ENCODE data around the gene LRRC23.

The LRRC23 gene

DNA sequence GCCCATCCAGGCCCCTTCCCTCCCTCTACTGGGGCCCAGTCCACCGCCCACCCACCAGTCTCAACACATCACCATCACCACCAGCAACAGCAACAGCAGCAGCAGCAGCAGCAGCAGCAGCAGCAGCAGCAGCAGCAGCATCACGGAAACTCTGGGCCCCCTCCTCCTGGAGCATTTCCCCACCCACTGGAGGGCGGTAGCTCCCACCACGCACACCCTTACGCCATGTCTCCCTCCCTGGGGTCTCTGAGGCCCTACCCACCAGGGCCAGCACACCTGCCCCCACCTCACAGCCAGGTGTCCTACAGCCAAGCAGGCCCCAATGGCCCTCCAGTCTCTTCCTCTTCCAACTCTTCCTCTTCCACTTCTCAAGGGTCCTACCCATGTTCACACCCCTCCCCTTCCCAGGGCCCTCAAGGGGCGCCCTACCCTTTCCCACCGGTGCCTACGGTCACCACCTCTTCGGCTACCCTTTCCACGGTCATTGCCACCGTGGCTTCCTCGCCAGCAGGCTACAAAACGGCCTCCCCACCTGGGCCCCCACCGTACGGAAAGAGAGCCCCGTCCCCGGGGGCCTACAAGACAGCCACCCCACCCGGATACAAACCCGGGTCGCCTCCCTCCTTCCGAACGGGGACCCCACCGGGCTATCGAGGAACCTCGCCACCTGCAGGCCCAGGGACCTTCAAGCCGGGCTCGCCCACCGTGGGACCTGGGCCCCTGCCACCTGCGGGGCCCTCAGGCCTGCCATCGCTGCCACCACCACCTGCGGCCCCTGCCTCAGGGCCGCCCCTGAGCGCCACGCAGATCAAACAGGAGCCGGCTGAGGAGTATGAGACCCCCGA, 32.2 kb downstream of the LRRC23 start:
- TF ChIP-seq, protein P1, sequence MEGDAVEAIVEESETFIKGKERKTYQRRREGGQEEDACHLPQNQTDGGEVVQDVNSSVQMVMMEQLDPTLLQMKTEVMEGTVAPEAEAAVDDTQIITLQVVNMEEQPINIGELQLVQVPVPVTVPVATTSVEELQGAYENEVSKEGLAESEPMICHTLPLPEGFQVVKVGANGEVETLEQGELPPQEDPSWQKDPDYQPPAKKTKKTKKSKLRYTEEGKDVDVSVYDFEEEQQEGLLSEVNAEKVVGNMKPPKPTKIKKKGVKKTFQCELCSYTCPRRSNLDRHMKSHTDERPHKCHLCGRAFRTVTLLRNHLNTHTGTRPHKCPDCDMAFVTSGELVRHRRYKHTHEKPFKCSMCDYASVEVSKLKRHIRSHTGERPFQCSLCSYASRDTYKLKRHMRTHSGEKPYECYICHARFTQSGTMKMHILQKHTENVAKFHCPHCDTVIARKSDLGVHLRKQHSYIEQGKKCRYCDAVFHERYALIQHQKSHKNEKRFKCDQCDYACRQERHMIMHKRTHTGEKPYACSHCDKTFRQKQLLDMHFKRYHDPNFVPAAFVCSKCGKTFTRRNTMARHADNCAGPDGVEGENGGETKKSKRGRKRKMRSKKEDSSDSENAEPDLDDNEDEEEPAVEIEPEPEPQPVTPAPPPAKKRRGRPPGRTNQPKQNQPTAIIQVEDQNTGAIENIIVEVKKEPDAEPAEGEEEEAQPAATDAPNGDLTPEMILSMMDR (IDR thresholded peaks at IDR 0.05; ENCODE audit: low read depth, low read length, missing control alignments) = no peak
- Histone ChIP-seq H3K27me3 (replicated peaks) (no peaks in the 10 kb centered on the region), H3K27ac (no peak overlapping the region), H3K4me3 (ENCODE audit: low read depth, low read length) (peak overlapping the region; percentile 66), H3K36me3 (replicated peaks) (peaks cover 42% of the 10 kb centered on the region)
- no peak for DNase-seq
- in situ Hi-C loops (cut with HindIII; ENCODE audit: low pct_ligation_motif_present, low sequenced_read_pairs) = no loop called here

DNA sequence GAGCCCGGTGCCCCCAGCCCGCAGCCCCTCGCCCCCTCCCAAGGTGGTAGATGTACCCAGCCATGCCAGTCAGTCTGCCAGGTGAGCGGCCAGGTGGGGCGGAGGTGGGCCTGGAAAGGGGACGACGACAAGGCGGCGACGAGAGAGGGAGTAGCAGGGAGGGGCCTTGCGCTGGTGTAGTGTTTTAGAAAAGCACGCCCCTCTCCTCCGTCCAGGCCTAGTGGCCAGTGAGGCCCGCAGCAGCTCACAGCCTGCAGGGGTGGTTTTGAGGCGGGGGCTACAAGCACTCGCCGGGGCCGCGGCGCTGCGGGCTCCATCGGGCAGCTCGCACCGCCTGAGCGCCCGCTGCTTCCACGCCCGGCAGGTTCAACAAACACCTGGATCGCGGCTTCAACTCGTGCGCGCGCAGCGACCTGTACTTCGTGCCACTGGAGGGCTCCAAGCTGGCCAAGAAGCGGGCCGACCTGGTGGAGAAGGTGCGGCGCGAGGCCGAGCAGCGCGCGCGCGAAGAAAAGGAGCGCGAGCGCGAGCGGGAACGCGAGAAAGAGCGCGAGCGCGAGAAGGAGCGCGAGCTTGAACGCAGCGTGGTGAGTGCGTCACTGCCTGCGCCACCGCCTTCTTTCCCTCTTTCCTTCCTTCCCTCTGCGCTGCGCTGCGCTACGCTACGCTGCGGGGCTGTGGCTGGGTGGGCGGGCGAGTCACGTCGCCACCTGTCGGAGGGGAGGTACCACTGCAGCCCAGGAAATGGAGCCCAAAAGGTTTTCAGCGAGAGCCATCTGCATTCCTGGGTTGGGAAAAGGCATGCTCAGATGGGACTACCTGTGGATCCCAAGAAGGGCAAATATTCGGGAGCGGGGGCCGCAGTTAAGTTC, 33.1 kb downstream of the LRRC23 start:
- peaks cover 38% of the 10 kb centered on the region for H3K36me3 ChIP-seq (replicated peaks)
- DNase-seq = peak; percentile 84
- in situ Hi-C loops (cut with HindIII; ENCODE audit: low pct_ligation_motif_present, low sequenced_read_pairs) = no loop called here

DNA sequence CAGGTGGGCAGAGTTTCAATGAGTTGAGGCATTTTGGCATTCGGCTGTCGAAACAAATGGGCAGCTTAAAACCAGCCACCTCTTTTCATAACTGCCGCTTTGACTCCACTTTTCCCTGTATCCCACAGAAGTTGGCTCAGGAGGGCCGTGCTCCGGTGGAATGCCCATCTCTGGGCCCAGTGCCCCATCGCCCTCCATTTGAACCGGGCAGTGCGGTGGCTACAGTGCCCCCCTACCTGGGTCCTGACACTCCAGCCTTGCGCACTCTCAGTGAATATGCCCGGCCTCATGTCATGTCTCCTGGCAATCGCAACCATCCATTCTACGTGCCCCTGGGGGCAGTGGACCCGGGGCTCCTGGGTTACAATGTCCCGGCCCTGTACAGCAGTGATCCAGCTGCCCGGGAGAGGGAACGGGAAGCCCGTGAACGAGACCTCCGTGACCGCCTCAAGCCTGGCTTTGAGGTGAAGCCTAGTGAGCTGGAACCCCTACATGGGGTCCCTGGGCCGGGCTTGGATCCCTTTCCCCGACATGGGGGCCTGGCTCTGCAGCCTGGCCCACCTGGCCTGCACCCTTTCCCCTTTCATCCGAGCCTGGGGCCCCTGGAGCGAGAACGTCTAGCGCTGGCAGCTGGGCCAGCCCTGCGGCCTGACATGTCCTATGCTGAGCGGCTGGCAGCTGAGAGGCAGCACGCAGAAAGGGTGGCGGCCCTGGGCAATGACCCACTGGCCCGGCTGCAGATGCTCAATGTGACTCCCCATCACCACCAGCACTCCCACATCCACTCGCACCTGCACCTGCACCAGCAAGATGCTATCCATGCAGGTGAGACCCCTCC, 34.0 kb downstream of the LRRC23 start:
- no peak overlapping the region for H3K27ac ChIP-seq
- H3K36me3 ChIP-seq (replicated peaks) = peaks cover 37% of the 10 kb centered on the region
- H3K4me3 ChIP-seq (ENCODE audit: low read depth, low read length) = peak overlapping the region; percentile 26
- TF ChIP-seq, protein P1 (IDR thresholded peaks at IDR 0.05; ENCODE audit: low read depth, low read length, missing control alignments) = no peak
- H3K27me3 ChIP-seq (replicated peaks) = no peaks in the 10 kb centered on the region
- DNase-seq = no peak
- in situ Hi-C loops (cut with HindIII; ENCODE audit: low pct_ligation_motif_present, low sequenced_read_pairs) = no loop called here

More for the DNA sequence above, 33.1 kb downstream of the LRRC23 start:
- peak overlapping the region; percentile 66 for H3K4me3 ChIP-seq (ENCODE audit: low read depth, low read length)
- peak overlapping the region; percentile 65 for H3K27ac ChIP-seq
- no peaks in the 10 kb centered on the region for H3K27me3 ChIP-seq (replicated peaks)
- TF ChIP-seq, protein P1 (IDR thresholded peaks at IDR 0.05; ENCODE audit: low read depth, low read length, missing control alignments) = peak; percentile 95

DNA sequence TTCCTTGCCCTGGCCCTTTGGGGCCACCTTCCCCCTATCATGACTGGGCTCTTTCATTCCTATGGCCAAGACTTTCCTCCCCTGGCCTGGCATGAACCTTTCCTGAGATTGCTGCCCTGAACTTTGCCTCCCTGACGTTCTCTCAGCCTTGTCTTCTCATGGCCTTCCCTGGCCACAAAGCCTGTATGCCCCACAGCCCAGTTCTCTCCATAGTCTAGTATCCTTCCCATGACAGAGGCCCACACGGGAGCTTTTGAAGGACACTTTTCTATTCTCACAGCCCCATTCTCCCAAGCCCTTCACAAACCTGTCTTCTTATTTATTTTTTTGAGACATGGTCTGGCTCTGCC, 34.5 kb downstream of the LRRC23 start:
- TF ChIP-seq, protein P1 (IDR thresholded peaks at IDR 0.05; ENCODE audit: low read depth, low read length, missing control alignments) = no peak
- in situ Hi-C loops (cut with HindIII; ENCODE audit: low pct_ligation_motif_present, low sequenced_read_pairs) = no loop called here
- Histone ChIP-seq H3K27me3 (replicated peaks) (no peaks in the 10 kb centered on the region), H3K4me3 (ENCODE audit: low read depth, low read length) (no peak overlapping the region), H3K36me3 (replicated peaks) (peaks cover 37% of the 10 kb centered on the region), H3K27ac (no peak overlapping the region)
- no peak for DNase-seq

DNA sequence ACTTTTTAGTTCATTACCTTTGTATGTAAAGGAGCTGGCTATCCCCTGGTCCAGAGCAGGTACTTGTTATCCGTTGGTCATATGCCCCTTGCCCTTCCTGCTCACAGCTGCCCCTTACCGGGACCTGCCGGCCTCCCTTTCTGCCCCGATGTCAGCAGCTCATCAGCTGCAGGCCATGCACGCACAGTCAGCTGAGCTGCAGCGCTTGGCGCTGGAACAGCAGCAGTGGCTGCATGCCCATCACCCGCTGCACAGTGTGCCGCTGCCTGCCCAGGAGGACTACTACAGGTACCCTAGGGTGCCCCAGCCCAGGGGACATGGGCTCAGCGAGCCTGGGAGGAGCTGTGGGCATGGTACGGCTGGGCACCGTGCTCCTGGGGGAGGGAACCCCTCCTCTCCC, 36.6 kb downstream of the LRRC23 start:
- Histone ChIP-seq H3K27ac (no peak overlapping the region), H3K27me3 (replicated peaks) (no peaks in the 10 kb centered on the region), H3K36me3 (replicated peaks) (peaks cover 24% of the 10 kb centered on the region), H3K4me3 (ENCODE audit: low read depth, low read length) (no peak overlapping the region)
- TF ChIP-seq, protein P1 (IDR thresholded peaks at IDR 0.05; ENCODE audit: low read depth, low read length, missing control alignments) = no peak
- no peak for DNase-seq
- in situ Hi-C loops (cut with HindIII; ENCODE audit: low pct_ligation_motif_present, low sequenced_read_pairs) = no loop called here

Data from brain microvascular endothelial cell (primary cell).